WTC11 (cell line): ENCODE measurements around the gene CENPF. TPM values are rescaled to one million over a fixed set of nuclear protein-coding genes. Genes with fewer than 3 reads are reported as not detected.

Source experiments
- ATAC-seq: fragments of 200-7000 bp; cut with Tn5 transposase; 2 replicates; pipeline ENCODE4 v1.10.0; 2021; ENCODE audit warnings: mild to moderate bottlenecking, moderate library complexity
- CTCF ChIA-PET: fragments of 300-600 bp; sonication (Branson Sonifier 250); formaldehyde crosslinking; loops from one replicate; lab custom pipeline; 2021; ENCODE audit warnings: antibody characterized with exemption; lab: Charles Lee
- POLR2A ChIA-PET: fragments of 350-600 bp; sonication (Branson Sonifier 250); formaldehyde crosslinking; loops from one replicate; lab custom pipeline; 2021; ENCODE audit warnings: antibody characterized with exemption; lab: Charles Lee
- DNase-seq: peaks from one replicate; pipeline ENCODE4 v3.0.0; 2021; ENCODE audit warnings: low spot score
- H3K27ac Mint-ChIP-seq: 2 replicates; pipeline ENCODE4 v1.8.0; 2021; ENCODE audit warnings: mixed read lengths
- H3K27me3 Mint-ChIP-seq: 2 replicates; pipeline ENCODE4 v1.8.0; 2021; ENCODE audit warnings: low read depth, mild to moderate bottlenecking, moderate library complexity, mixed read lengths
- H3K36me3 Mint-ChIP-seq: 2 replicates; pipeline ENCODE4 v1.8.0; 2021; ENCODE audit warnings: mixed read lengths
- H3K4me1 Mint-ChIP-seq: 2 replicates; pipeline ENCODE4 v1.8.0; 2022; ENCODE audit warnings: mixed read lengths
- H3K4me3 Mint-ChIP-seq: 2 replicates; pipeline ENCODE4 v1.8.0; 2021; ENCODE audit warnings: mild to moderate bottlenecking, moderate library complexity, mixed read lengths
- H3K9me3 Mint-ChIP-seq: 2 replicates; pipeline ENCODE4 v1.8.0; 2021; ENCODE audit warnings: mixed read lengths
- CBFB ChIP-seq: sonication (generic); formaldehyde crosslinking; IDR thresholded peaks from 2 replicates; pipeline ENCODE4 v1.8.1; 2022; ENCODE audit warnings: mild to moderate bottlenecking, low read depth, missing genetic modification reagents
- CREB1 ChIP-seq: sonication (generic); formaldehyde crosslinking; IDR thresholded peaks from 2 replicates; pipeline ENCODE4 v1.8.0; 2023; ENCODE audit warnings: mild to moderate bottlenecking, missing genetic modification reagents
- FOXJ3 ChIP-seq: sonication (generic); formaldehyde crosslinking; IDR thresholded peaks from 2 replicates; pipeline ENCODE4 v1.9.0; 2021; ENCODE audit warnings: missing genetic modification reagents, mild to moderate bottlenecking, borderline replicate concordance
- HMGXB4 ChIP-seq: sonication (generic); formaldehyde crosslinking; IDR thresholded peaks from 2 replicates; pipeline ENCODE4 v1.8.1; 2023; ENCODE audit warnings: mild to moderate bottlenecking, moderate library complexity, missing genetic modification reagents
- MYBL2 ChIP-seq: sonication (generic); formaldehyde crosslinking; IDR thresholded peaks from 2 replicates; pipeline ENCODE4 v1.8.1; 2023; ENCODE audit warnings: mild to moderate bottlenecking, moderate library complexity, missing genetic modification reagents
- NFATC4 ChIP-seq: fragments of 250-450 bp; sonication (Bioruptor Pico); IDR thresholded peaks from 2 replicates; pipeline ENCODE4 v1.9.0; 2021; ENCODE audit warnings: mild to moderate bottlenecking
- NFE2L1 ChIP-seq: sonication (generic); formaldehyde crosslinking; IDR thresholded peaks from 2 replicates; pipeline ENCODE4 v1.8.1; 2023; ENCODE audit warnings: missing genetic modification reagents
- NR1H2 ChIP-seq: sonication (generic); formaldehyde crosslinking; IDR thresholded peaks from 2 replicates; pipeline ENCODE4 v1.9.0; 2021; ENCODE audit warnings: mild to moderate bottlenecking, moderate library complexity, missing genetic modification reagents
- NR2C2 ChIP-seq: sonication (generic); formaldehyde crosslinking; IDR thresholded peaks from 2 replicates; pipeline ENCODE4 v1.8.0; 2022; ENCODE audit warnings: mild to moderate bottlenecking, missing genetic modification reagents
- PRDM15 ChIP-seq: sonication (generic); formaldehyde crosslinking; IDR thresholded peaks from 2 replicates; pipeline ENCODE4 v1.8.0; 2022; ENCODE audit warnings: missing genetic modification reagents
- SMAD3 ChIP-seq: sonication (generic); formaldehyde crosslinking; IDR thresholded peaks from 2 replicates; pipeline ENCODE4 v1.8.0; 2022; ENCODE audit warnings: missing genetic modification reagents, mild to moderate bottlenecking, borderline replicate concordance
- SMAD4 ChIP-seq: sonication (generic); formaldehyde crosslinking; IDR thresholded peaks from 2 replicates; pipeline ENCODE4 v1.8.0; 2022; ENCODE audit warnings: mild to moderate bottlenecking, missing genetic modification reagents
- ZBTB21 ChIP-seq: sonication (generic); formaldehyde crosslinking; IDR thresholded peaks from 2 replicates; pipeline ENCODE4 v1.8.1; 2023; ENCODE audit warnings: mild to moderate bottlenecking, missing genetic modification reagents, borderline replicate concordance
- ZNF138 ChIP-seq: sonication (generic); formaldehyde crosslinking; conservative IDR thresholded peaks from 2 replicates; pipeline ENCODE4 v1.8.1; 2022; ENCODE audit warnings: mild to moderate bottlenecking, moderate library complexity, missing genetic modification reagents
- ZNF263 ChIP-seq: sonication (generic); formaldehyde crosslinking; IDR thresholded peaks from 2 replicates; pipeline ENCODE4 v1.8.1; 2022; ENCODE audit warnings: low read depth, mild to moderate bottlenecking, moderate library complexity, missing genetic modification reagents
- ZNF532 ChIP-seq: fragments of 250-450 bp; sonication (Bioruptor Pico); IDR thresholded peaks from 2 replicates; pipeline ENCODE4 v1.9.0; 2021; ENCODE audit warnings: mild to moderate bottlenecking, borderline replicate concordance
- ZNF671 ChIP-seq: fragments of 250-450 bp; sonication (Bioruptor Pico); IDR thresholded peaks from 2 replicates; pipeline ENCODE4 v1.8.0; 2021; ENCODE audit warnings: mild to moderate bottlenecking
- total RNA-seq: library from RNA; stranded (reverse); gene quantifications from 3 replicates; pipeline ENCODE4 v1.2.3, GENCODE V29; 2021
- TF ChIP-seq, protein P1 (sequence below): sonication (generic); formaldehyde crosslinking; IDR thresholded peaks from 2 replicates; pipeline ENCODE4 v1.8.1; 2023; ENCODE audit warnings: mild to moderate bottlenecking, missing genetic modification reagents, moderate library complexity
- TF ChIP-seq, protein P2 (sequence below): sonication (generic); formaldehyde crosslinking; IDR thresholded peaks from 2 replicates; pipeline ENCODE4 v1.8.1; 2023; ENCODE audit warnings: mild to moderate bottlenecking, missing genetic modification reagents
- TF ChIP-seq, protein P3 (sequence below): sonication (generic); formaldehyde crosslinking; IDR thresholded peaks from 2 replicates; pipeline ENCODE4 v1.8.0; 2023; ENCODE audit warnings: missing genetic modification reagents

CENPF gene
- total RNA-seq, 1 experiment from 2014 or later, result 166 TPM

DNA sequence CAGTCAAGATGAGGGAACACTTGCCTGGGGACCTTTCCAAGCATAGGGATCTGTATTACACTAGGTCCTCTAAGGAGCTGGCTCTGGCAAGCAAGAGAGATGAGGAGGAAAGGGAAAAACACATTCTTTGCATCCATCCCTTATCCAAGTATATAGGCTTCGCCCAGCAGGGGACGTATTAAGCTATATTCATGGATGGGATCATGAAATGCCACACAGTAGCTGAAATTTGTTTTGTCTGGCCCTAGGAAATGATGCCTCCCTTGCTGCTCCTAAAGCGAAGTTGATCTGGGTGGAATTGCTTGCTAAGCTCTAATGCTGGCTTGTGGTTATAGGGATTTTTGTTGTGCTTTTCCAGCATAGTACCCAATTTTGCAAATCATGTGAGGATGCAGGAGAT lies 32.1 kb downstream of the CENPF start:
- CTCF ChIA-PET, result interaction anchor here (0.8 to 1.2 kb wide), 2 partner anchors 14 to 302 kb away, joined by 3 read pairs; no protein-coding TSS in a partner anchor
- Mint-ChIP-seq H3K27ac (no peak overlapping the region), H3K9me3 (no peaks in the 10 kb centered on the region)
- ATAC-seq, result no peak
- TF ChIP-seq NR1H2 (CRISPR knock-in tag) (no peak), PRDM15 (no peak), CREB1 (no peak), NFE2L1 (no peak), ZNF263 (CRISPR knock-in tag) (no peak), FOXJ3 (CRISPR knock-in tag) (no peak), NFATC4 (CRISPR knock-in tag) (no peak), SMAD3 (CRISPR knock-in tag) (no peak), ZNF671 (CRISPR knock-in tag) (no peak)
- TF ChIP-seq, protein P1, sequence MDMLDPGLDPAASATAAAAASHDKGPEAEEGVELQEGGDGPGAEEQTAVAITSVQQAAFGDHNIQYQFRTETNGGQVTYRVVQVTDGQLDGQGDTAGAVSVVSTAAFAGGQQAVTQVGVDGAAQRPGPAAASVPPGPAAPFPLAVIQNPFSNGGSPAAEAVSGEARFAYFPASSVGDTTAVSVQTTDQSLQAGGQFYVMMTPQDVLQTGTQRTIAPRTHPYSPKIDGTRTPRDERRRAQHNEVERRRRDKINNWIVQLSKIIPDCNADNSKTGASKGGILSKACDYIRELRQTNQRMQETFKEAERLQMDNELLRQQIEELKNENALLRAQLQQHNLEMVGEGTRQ, result no peak
- TF ChIP-seq, protein P2, sequence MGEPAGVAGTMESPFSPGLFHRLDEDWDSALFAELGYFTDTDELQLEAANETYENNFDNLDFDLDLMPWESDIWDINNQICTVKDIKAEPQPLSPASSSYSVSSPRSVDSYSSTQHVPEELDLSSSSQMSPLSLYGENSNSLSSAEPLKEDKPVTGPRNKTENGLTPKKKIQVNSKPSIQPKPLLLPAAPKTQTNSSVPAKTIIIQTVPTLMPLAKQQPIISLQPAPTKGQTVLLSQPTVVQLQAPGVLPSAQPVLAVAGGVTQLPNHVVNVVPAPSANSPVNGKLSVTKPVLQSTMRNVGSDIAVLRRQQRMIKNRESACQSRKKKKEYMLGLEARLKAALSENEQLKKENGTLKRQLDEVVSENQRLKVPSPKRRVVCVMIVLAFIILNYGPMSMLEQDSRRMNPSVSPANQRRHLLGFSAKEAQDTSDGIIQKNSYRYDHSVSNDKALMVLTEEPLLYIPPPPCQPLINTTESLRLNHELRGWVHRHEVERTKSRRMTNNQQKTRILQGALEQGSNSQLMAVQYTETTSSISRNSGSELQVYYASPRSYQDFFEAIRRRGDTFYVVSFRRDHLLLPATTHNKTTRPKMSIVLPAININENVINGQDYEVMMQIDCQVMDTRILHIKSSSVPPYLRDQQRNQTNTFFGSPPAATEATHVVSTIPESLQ (CRISPR knock-in tag), result no peak
- TF ChIP-seq, protein P3, sequence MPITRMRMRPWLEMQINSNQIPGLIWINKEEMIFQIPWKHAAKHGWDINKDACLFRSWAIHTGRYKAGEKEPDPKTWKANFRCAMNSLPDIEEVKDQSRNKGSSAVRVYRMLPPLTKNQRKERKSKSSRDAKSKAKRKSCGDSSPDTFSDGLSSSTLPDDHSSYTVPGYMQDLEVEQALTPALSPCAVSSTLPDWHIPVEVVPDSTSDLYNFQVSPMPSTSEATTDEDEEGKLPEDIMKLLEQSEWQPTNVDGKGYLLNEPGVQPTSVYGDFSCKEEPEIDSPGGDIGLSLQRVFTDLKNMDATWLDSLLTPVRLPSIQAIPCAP, result no peak
- TF ChIP-seq, all 79 proteins: peak for 0
- Mint-ChIP-seq H3K4me1 (no peaks in the 10 kb centered on the region), H3K27me3 (no peaks in the 10 kb centered on the region), H3K4me3 (no peak overlapping the region), H3K36me3 (peaks cover 80% of the 10 kb centered on the region)
- no peak for DNase-seq
- POLR2A ChIA-PET, result no interaction called here

GRCh38 chr1:214635506-214635905 lies 32.5 kb downstream of the CENPF start:
- POLR2A ChIA-PET, result no interaction called here
- H3K4me3 Mint-ChIP-seq, result no peak overlapping the region
- no peaks in the 10 kb centered on the region for H3K4me1 Mint-ChIP-seq
- ATAC-seq (no peak), DNase-seq (no peak)
- H3K27me3 Mint-ChIP-seq, result no peaks in the 10 kb centered on the region
- H3K9me3 Mint-ChIP-seq, result no peaks in the 10 kb centered on the region
- H3K27ac Mint-ChIP-seq, result no peak overlapping the region
- CTCF ChIA-PET, result interaction anchor here (0.8 to 1.2 kb wide), 2 partner anchors 13 to 303 kb away, joined by 3 read pairs; no protein-coding TSS in a partner anchor
- peaks cover 75% of the 10 kb centered on the region for H3K36me3 Mint-ChIP-seq
- TF ChIP-seq SMAD4 (CRISPR knock-in tag) (no peak), ZNF138 (CRISPR knock-in tag) (no peak), HMGXB4 (CRISPR knock-in tag) (no peak), ZNF532 (CRISPR knock-in tag) (no peak), NR2C2 (no peak), MYBL2 (CRISPR knock-in tag) (no peak), ZBTB21 (no peak), ZNF671 (CRISPR knock-in tag) (no peak), CBFB (CRISPR knock-in tag) (no peak)
- TF ChIP-seq, protein P2 (CRISPR knock-in tag), result no peak
